T47D (cell line): Measurements from ENCODE around the gene CIART.
A peak's percentile ranks its signal among the peaks of the same experiment; 100 is the strongest.

Source experiments
- DNase-seq, 2 experiments: peaks; one replicate each; pipeline versions ENCODE4 v3.0.0 to v3.0.0-alpha.2; 2011 to 2012; ENCODE audit warnings: low read depth in 1 of 2, low spot score in 1 of 2
- JUND ChIP-seq: IDR thresholded peaks from 2 replicates; pipeline ENCODE4 v1.6.1; 2012; ENCODE audit warnings: low read depth
- in situ Hi-C: cut with HindIII; loops from 2 replicates; pipeline ENCODE4 v1.10.0; 2016; ENCODE audit warnings: low sequenced_read_pairs, low pct_unique_long_range_greater_than_20kb

CIART gene

GRCh38 chr1:150268705-150269403 is 13.5 kb upstream of the CIART start, which contains the start of gene APH1A:
Gene APH1A, minus strand, starts transcription at chr1:150269016. Its CDS starts 206 bp downstream, at chr1:150268810.
- no peak for TF ChIP-seq JUND
- peak; percentile 97 to 98 for DNase-seq
- in situ Hi-C loops = no loop called here

DNA sequence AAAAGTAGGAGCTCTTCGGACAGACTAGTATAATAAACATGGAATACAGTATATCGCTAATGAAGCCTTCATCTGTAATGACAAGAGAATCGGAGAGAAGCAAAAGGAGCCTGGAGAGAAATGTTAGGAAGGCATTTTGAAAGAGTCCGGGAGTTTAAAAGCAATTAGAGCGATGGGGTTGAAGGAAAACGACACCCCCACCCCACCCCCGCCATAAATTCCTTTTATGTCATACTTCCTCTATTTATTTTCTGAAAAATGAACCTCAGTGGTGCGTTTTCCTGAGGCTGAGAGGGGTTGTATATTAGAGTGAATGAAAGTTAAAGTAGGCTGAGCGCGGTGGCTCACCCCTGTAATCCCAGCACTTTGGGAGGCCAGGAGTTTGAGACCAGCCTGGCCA is 12.9 kb upstream of the CIART start:
- no peak for DNase-seq
- in situ Hi-C loops = no loop called here
- no peak for TF ChIP-seq JUND

DNA sequence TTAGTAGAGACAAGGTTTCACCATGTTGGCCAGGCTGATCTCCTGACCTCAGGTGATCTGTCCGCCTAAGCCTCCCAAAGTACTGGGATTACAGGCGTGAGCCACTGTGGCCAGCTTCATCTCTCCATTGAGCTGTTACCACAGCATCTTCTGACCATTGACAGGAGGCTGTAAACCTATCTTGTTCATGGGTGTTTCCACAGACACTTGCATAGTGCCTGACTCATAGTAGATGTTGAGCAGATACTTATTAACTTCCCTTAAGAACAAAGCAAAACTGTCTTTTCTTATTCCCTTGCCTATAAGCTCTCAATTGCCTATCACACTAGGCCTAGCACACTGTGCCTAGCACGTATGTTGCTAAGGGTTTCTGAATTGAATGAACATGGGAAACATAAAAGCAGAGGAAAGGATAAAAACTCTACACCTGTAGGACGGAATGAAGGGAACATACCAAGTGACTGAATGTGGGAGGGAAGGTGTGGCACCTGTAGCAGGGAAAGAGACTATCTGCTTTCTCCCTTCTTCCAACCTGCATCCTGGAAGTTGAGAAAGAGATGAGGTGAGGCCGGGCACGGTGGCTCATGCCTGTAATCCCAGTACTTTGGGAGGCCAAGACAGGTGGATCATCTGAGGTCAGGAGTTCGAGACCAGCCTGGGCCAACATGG is 10.9 kb upstream of the CIART start:
- no peak for DNase-seq
- in situ Hi-C loops = no loop called here
- no peak for TF ChIP-seq JUND

- TF ChIP-seq JUND = no peak
- in situ Hi-C loops = no loop called here
- DNase-seq = no peak
These were observed 9.0 kb upstream of the CIART start for GRCh38 chr1:150273311-150273710.

DNA sequence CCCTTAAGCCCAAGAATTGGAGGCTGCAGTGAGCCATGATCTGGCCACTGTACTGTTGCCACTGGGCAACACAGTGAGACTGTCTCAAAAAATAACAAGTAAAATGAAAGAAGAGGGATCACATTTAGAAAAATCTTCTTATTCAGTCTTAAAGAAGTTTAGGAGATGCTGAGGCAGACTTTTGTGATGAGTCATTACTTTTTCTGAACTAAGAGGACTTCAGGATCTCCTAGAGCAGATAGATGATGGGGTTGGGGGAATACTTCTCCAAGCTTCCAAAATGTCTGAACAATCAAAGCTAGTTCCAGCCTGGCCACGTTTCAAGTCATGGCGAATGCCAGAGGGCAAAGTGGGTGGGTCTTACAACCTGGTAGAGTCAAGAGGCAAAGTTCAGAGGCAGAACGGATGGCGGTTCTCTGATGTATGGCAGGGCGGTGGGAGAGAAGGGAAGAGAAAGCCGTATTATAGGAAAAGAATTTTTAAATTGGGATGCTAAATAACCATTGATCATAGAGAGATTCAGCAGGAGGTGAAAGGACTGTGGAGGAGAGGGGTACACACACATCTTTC is 2.1 kb upstream of the CIART start:
- TF ChIP-seq JUND = no peak
- in situ Hi-C loops = no loop called here
- peak in 1 of 2 experiments; percentile 56 for DNase-seq

DNA sequence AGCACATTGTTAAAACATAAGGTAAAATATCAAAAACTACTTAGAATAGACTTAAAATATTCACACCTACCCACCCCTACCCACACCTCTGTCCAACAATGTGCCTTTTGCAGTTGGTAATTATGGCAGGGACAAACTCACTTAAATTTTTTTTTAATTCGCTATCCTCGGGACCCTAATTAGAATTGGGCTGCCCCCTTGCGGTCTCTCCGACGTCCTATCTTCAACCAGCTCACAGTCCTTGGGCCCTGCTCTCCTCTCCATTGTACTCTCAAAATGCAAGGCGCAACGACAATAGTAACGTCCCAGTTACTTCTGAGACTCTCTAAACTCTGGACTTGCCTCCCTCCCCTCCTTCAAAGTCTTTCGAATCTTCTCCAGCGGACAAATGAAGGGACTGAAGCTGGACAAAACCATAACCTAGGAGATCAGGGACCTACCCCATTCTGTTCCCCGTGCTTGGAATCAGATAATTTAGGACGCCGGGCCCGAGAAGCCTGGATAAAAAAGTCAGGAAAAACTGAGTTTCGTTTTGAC is 1.1 kb upstream of the CIART start:
- TF ChIP-seq JUND = no peak
- DNase-seq = peak in 1 of 2 experiments; percentile 84
- in situ Hi-C loops = no loop called here

DNA sequence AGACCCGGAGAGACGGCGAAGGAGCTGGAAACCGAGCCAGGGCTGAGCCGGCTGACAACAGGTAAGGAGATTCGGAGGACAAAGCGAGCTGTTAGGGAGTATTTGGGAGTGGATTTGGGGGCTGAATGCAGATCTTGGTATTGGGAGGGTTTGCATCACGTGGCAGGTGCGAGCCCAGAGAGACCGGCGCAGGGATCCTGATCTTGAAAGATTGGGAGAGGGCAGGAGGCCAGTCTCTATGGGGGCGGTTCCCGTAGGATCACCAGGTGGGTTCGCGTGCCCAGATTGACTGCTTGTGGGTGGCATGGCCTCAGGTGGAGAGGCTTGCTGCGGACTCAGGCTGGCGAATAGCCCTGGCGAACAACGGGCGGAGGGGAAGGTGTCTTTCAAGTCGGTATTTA is 204 bp downstream of the CIART start:
- in situ Hi-C loops = no loop called here

DNA sequence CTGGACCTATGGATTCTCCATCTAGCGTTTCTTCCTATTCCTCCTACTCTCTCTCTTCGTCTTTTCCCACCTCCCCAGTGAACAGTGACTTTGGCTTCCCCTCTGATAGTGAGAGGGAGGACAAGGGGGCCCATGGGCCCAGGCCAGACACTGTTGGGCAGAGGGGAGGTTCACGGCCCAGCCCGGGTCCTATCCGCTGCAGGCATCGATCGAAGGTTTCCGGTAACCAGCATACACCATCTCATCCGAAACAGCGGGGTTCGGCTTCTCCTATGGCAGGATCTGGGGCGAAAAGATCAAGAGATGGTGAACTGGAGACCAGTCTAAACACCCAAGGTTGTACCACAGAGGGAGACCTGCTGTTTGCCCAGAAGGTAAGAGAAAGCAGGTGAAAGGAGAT is 906 bp downstream of the CIART start:
- DNase-seq = no peak
- no peak for TF ChIP-seq JUND
- in situ Hi-C loops = no loop called here

More for the DNA sequence above, 204 bp downstream of the CIART start:
- TF ChIP-seq JUND = no peak
- DNase-seq = no peak

DNA sequence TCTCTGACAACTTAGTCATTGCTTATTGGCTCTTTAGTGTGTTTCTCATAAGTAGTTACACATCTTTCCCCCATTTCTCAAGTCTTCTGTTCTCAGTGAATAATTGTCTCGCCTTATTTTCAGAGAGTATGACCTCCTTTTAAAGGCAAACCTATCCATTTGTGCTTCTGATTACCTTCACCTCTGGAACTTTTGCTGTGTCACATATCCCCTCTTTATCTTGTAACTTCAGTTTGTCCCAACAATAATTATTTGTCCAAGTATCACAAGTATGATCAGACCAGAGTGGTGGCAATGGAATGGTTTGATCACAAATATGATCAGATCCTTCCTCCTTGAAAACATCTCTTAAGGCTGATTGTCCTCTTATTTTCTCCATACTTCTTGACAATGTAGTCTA is 6.0 kb downstream of the CIART start:
- no peak for TF ChIP-seq JUND
- in situ Hi-C loops = no loop called here
- DNase-seq = no peak

DNA sequence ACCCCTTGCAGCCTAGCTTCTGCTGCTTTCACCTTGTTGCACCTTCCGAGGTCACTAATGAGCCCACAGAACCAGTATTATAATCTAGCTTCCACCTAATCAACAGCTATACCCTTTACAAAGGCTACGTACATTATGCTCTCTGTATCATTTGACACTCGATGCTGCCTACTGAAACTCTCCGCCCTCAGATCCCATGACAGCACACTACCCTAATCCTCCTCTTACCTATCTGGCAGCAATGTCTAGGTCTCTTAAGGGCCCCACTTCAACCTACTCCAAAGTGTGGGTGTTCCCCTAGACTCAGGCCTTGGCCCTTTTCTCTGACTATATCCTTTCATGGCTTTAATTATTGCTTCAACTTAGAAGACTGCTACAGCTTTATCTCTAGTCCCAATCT is 6.5 kb downstream of the CIART start:
- TF ChIP-seq JUND = no peak
- in situ Hi-C loops = no loop called here
- DNase-seq = no peak

DNA sequence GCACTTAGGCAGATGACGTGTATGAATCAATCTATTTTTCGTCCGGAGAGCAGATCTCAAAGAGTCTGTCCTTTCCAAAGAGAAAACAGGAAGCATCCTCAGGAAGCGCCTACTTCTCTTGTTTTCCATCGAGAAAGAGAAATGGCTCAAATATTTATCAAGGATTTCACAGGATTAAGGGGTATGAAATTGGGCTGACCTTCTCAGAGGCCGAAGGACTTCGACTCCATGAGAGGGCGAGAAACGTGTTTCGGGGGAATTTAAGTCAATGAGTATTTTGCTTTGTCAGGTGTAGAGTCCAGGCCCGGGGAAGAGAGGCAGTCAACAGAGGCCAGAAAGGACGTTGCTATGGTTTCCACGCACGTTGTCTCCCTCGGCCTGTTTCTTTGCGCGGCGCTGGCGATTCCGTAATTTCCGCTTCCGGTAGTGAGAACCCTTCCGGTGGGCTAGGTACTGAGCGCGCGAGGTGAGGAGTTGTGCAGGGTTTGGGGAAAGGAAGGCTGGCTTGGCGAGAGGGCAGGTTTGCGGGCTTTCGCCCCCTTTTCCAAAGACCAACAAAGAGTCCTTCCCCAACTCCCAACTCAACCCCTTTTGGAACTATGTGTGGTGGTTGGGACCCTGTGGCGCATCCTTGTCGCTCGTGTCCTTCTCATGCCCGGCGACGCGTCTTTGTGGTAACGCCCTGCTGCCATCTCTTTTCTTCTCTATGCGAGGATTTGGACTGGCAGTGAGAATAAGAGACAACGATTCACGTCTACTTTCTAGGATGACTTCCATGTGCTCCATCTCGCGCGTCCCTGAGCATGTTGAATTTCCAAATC is 11.3 kb downstream of the CIART start, which contains the start of gene MRPS21:
TSS of gene MRPS21 (plus strand) at position 429 of the 821 bp plus-strand sequence. CDS start 506 bp downstream, outside the sequence.
- TF ChIP-seq JUND = no peak
- peak; percentile 26 to 90 for DNase-seq
- in situ Hi-C loops = no loop called here

DNA sequence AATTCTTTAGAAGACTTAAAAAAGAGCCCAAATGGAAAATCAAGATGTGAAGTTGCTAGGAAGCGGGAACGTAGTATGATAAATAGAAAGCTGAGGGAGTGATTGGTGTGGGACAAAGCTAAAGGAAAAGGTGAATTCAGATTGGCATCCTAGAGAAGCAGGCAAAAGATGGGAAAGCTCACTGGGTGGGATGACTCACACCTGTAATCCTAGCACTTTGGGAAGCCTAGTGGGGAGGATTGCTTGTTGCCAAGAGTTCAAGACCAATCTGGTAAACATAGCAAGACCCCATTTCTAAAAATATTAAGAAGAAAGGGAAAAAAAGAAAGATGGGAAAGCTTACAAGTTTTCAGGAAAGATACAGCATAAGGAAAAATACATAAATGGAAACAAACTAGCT is 13.1 kb downstream of the CIART start:
- no peak for DNase-seq
- in situ Hi-C loops = no loop called here
- TF ChIP-seq JUND = no peak

DNA sequence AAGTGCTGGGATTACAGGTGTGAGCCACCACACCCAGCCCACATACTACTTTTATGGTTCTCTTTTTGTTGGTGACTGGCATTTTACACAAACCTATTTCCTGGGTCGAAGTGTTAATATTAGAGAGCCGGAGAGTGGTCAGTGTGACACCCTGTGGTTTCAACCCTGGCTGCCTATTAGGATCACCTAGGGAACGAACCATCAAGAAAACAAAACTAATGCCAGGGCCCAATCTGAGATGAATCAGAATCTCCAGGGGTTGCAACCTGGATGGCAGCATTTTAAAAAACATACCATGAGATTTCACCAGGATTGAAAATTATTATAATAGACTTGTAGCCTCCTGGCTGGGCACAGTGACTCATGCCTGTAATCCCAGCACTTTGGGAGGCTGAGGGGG is 17.4 kb downstream of the CIART start:
- no peak for DNase-seq
- no peak for TF ChIP-seq JUND
- in situ Hi-C loops = no loop called here
